Fibroblast of pulmonary artery (primary cell): ENCODE results near the gene ZNF71.

Experiments
- DNase-seq: peaks from one replicate; pipeline ENCODE4 v3.0.0-alpha.2; 2010; ENCODE audit warnings: low read depth
- H3K4me3 ChIP-seq: replicated peaks from 2 replicates; pipeline ENCODE4 v1.5.1; 2011; ENCODE audit warnings: low read depth, mild to moderate bottlenecking, control low read depth, low read length, moderate library complexity
- CTCF ChIP-seq: IDR thresholded peaks from 2 replicates; pipeline ENCODE4 v1.5.1; 2011; ENCODE audit warnings: mild to moderate bottlenecking, control low read depth, low read length, inconsistent platforms; ENCODE audit errors: missing control alignments

ZNF71 gene

GRCh38 chr19:56642711-56643459 lies 47.8 kb downstream of the ZNF71 start, which contains the start of gene SMIM17:
TSS of gene SMIM17 (plus strand) at chr19:56643159. CDS start at chr19:56645668, 2,509 bp downstream.
- no peak for TF ChIP-seq CTCF
- no peak for DNase-seq
- H3K4me3 ChIP-seq: no peak within 1 kb of the TSS

DNA sequence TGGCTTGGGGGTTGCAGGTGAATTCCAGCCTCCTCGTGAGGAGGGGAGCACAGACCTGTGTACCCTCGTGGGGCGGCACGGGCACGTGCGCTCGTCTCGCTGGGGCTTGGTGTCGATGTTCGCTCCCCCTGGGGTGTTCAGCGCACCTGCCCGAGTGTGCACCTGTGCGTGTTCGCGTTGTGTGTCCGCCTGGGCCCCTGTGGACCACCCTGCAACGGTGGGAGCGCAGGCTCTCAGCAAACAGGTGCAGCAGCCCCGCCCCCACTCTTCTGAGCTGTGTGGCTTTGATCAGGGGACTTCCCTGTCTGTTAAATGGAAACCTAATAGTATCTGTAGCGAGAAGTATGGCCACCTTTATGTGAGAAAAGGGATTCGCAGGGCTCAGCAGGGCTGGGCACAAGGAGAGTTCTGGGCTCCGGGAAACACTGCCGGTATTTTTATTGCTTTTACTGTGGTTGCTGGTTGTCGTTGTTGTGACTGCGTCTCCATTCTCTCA lies 48.4 kb downstream of the ZNF71 start:
- no peak overlapping the region for H3K4me3 ChIP-seq
- TF ChIP-seq CTCF: no peak
- no peak for DNase-seq

DNA sequence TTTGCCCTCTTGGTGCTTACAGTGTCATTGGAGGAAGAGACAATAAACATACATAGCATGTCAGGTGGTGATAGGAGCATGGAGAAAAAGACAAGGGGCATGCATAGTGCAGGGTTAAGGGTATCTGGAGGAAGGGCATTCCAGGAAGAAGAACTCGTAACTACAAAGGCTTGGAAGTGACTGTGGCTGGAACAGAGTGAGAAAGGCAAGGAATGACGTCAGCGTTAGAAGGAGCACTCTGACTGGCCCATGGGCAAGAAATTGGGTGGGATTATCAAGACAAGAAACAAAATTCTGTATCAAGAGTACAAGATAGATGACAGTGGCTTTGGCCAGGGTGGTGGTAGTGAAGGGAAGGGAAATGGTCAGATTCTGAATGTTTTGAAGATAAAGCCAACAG lies 59.0 kb downstream of the ZNF71 start:
- no peak overlapping the region for H3K4me3 ChIP-seq
- no peak for TF ChIP-seq CTCF
- no peak for DNase-seq

GRCh38 chr19:56660381-56661107 lies 65.4 kb downstream of the ZNF71 start:
- no peak overlapping the region for H3K4me3 ChIP-seq
- no peak for DNase-seq
- TF ChIP-seq CTCF: no peak

- H3K4me3 ChIP-seq: no peak overlapping the region
- no peak for TF ChIP-seq CTCF
- DNase-seq: no peak
Measured at GRCh38 chr19:56661248-56661647, 66.1 kb downstream of the ZNF71 start.

GRCh38 chr19:56663931-56664500 lies 68.9 kb downstream of the ZNF71 start:
- no peak for TF ChIP-seq CTCF
- no peak for DNase-seq
- H3K4me3 ChIP-seq: no peak overlapping the region
